Psoas muscle (tissue), 8 donors: ENCODE data around the gene TSPOAP1. TPM values are rescaled to one million over a fixed set of nuclear protein-coding genes. Genes with fewer than 3 reads are reported as not detected.

Source experiments
- ATAC-seq, 4 donors: fragments of 200-7000 bp; cut with Tn5 transposase; one replicate each; pipeline ENCODE4 v1.9.1; 2020; ENCODE audit warnings: moderate library complexity in 3 of 4, mild to moderate bottlenecking in 2 of 4
- DNase-seq, 2 donors: peaks; one replicate each; pipeline ENCODE4 v3.0.0-alpha.2; 2020
- H3K27ac ChIP-seq: fragments of 200-600 bp; one replicate; pipeline ENCODE4 v1.8.0; 2022
- H3K27me3 ChIP-seq, 3 donors: fragments of 200-600 bp in 1 of 3; one replicate each; pipeline versions ENCODE4 v1.6.1 to v1.8.0; 2013 to 2022; ENCODE audit warnings: low read length in 2 of 3, mild to moderate bottlenecking in 2 of 3, moderate library complexity in 1 of 3; ENCODE audit not compliant: insufficient read depth in 3 of 3
- H3K36me3 ChIP-seq, 2 donors: fragments of 200-600 bp in 1 of 2; one replicate each; pipeline versions ENCODE4 v1.6.1 to v1.8.0; 2013 to 2022; ENCODE audit warnings: low read depth in 1 of 2, mild to moderate bottlenecking in 1 of 2, moderate library complexity in 1 of 2; ENCODE audit not compliant: insufficient read depth in 1 of 2
- H3K4me1 ChIP-seq: fragments of 200-600 bp; one replicate; pipeline ENCODE4 v1.8.0; 2022
- H3K4me3 ChIP-seq: fragments of 200-600 bp; one replicate; pipeline ENCODE4 v1.8.0; 2022; ENCODE audit warnings: mild to moderate bottlenecking
- H3K9me3 ChIP-seq: fragments of 200-600 bp; one replicate; pipeline ENCODE4 v1.8.0; 2022
- WGBS, 3 donors: extraction: QIAGEN DNeasy Blood & Tissue Kit; methylation state at CpG; one replicate each; pipeline versions ENCODE4 v1.1.6 to v1.1.7; 2013; 5-methylcytosine and 5-hydroxymethylcytosine counted together
- intact Hi-C, 2 donors: fragments of 100-400 bp; cut with DNase I; formaldehyde crosslinking; loops; one replicate each; pipeline versions ENCODE4 v1.11.0 to v1.14.2; 2022
- polyA plus RNA-seq, 3 donors: library from polyadenylated mRNA; stranded (reverse); fragments of 200-250 nt; gene quantifications; one replicate each; pipeline ENCODE4 v1.2.3, GENCODE V29; 2013
- total RNA-seq, 4 donors: library from RNA; stranded (reverse); fragmentation: NEBNext Ultra II Directional in 2 of 4; extraction: Animal tissue kit (Norgen Biotek cat#: 25700) in 2 of 4; gene quantifications; one replicate each; pipeline versions ENCODE4 v1.2.1 to v1.2.4, GENCODE V29; 2021 to 2023
- TF ChIP-seq, protein P1 (sequence below): fragments of 200-600 bp; IDR thresholded peaks from one replicate; pipeline ENCODE4 v1.8.0; 2022; ENCODE audit warnings: antibody characterized with exemption
- donor health status: healthy with polysubstance abuse.
- donor health status: DM: no; HTN: no; CAD: no; lungs with moderate emphysema.
- donor health status: Bipolar disorder and iron deficiency.
- donor health status: healthy.
- donor health status: DM: yes; HTN: yes; CAD: no.
- donor health status: DM: no; HTN: no; CAD: no.
- donor health status: DM: no; HTN: no; CAD: no.
- donor health status: DM: yes; HTN: yes; CAD: no.

Gene TSPOAP1
- total and polyA plus RNA-seq, 7 donors, result 0.40 to 6.6 (median 2.3) TPM

DNA sequence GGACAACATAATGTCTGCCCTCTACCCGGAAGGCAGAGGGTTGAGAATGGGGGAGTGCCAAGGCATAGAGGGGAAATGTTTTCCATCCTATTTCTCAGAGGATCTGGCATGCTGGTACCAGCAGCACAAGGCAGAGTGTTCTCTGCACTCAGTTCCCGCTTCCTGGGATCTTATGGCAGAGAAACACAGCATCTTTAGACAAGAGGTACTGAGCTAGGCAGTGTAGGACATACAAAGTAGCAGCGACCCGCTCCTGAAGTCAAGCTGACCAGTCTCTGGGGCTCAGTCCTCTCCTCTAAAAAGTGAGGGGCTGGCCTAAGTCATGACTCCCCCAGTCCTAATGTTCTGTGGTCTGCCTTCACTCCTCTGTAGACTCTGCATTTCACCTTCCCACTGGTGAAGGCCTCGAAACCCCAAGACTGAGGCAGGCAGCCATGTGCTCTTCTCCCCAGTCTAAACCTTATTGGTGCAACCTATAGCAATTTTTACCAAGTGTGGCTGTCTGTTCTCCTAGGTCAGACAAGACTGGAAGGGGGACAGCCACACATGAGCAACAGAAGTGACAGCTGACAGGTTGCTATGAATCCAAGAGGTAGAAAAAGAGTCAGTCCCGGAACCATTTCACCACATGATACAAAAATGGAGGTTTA lies 11.3 kb upstream of the TSPOAP1 start:
- 89 to 93% (median 91%) methylated on average over 6 of the region's 6 CpGs for WGBS, 3 donors

DNA sequence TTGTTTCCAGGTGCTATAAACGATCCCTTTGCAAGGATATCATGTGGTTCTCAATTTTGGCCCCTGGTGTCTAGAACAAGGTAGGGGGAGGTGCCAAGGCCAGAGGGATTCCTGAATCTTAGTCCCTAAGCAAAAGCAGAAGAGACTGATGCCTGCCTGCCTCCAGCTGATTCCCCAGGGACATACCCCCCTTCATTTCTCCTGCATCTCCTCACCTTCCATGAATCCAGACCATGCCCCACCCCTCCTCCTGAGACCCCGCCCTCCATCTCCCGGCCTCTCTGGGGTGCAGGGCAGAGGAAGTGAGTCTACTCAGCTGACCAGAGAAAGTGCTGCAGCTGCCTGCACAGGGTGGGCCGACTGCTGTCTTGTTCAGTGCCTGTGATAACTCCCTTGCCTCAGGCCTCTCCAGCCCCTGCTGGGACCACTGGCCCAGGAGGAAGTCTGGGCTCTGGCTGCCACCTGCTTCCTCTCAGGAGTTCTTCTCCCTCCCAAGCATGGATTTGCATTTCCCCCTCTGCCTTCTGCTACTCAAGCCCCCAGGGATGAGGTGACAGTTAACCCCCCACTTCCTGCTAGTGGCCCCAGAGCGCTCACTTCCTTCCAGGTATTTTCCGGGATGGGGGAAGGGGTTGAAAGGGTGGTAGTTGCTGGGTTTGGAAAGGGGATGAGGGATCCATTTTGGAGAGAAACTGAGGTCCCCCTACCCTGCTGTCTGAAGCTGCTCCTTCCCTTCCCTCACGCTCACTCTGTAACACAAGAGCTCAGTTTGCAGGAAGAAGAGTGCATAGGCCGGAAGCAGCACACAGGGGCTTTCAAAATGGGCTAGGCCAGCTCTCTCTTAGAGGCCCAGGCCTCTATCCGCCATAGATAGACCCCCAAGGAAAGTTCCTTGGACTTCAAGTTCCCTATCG lies 10.5 kb upstream of the TSPOAP1 start:
- peaks cover 0 to 5% of the 10 kb centered on the region in 2 donors for H3K36me3 ChIP-seq
- H3K9me3 ChIP-seq, result no peaks in the 10 kb centered on the region
- peaks cover 0 to 9% (median 0%) of the 10 kb centered on the region in 3 donors for H3K27me3 ChIP-seq
- H3K4me1 ChIP-seq, result no peaks in the 10 kb centered on the region
- intact Hi-C loops, result no loop called here
- ATAC-seq (peak in 2 of 4 donors; percentile 33 to 39), DNase-seq (peak in 1 of 2 donors; percentile 72)
- H3K27ac ChIP-seq, result peak overlapping the region; percentile 5
- peak overlapping the region; percentile 11 for H3K4me3 ChIP-seq
- WGBS, 3 donors, result 51 to 60% (median 54%) methylated on average over 10 of the region's 10 CpGs
- TF ChIP-seq, protein P1, sequence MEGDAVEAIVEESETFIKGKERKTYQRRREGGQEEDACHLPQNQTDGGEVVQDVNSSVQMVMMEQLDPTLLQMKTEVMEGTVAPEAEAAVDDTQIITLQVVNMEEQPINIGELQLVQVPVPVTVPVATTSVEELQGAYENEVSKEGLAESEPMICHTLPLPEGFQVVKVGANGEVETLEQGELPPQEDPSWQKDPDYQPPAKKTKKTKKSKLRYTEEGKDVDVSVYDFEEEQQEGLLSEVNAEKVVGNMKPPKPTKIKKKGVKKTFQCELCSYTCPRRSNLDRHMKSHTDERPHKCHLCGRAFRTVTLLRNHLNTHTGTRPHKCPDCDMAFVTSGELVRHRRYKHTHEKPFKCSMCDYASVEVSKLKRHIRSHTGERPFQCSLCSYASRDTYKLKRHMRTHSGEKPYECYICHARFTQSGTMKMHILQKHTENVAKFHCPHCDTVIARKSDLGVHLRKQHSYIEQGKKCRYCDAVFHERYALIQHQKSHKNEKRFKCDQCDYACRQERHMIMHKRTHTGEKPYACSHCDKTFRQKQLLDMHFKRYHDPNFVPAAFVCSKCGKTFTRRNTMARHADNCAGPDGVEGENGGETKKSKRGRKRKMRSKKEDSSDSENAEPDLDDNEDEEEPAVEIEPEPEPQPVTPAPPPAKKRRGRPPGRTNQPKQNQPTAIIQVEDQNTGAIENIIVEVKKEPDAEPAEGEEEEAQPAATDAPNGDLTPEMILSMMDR, result no peak

More for the DNA sequence above, 11.3 kb upstream of the TSPOAP1 start:
- ATAC-seq (no peak), DNase-seq (no peak)
- TF ChIP-seq, protein P1, result no peak
- intact Hi-C loops, result no loop called here
- H3K9me3 ChIP-seq, result no peaks in the 10 kb centered on the region
- peaks cover 0 to 9% (median 0%) of the 10 kb centered on the region in 3 donors for H3K27me3 ChIP-seq
- H3K4me3 ChIP-seq, result peak overlapping the region; percentile 11
- peaks cover 0 to 12% of the 10 kb centered on the region in 2 donors for H3K36me3 ChIP-seq
- no peaks in the 10 kb centered on the region for H3K4me1 ChIP-seq
- peak overlapping the region; percentile 5 for H3K27ac ChIP-seq

DNA sequence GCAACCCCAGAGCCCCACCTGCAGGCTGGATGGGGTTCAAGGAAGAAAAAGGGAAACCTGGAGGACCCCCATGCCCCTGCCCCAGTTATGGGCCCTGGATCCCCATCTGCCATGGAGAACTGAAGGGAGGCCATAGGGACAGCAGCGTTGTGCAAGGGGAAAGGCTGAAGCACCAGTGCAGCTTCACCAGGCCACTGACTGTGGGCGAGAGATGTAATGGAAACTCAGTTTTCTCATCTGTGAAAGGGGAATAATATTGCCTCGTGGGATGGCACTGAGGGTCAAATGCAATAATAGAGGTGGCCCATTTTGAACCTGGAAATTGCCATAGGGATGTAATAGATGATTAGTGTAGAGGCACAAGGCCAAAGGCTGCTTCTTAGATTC lies 9.9 kb upstream of the TSPOAP1 start:
- Histone ChIP-seq H3K27ac (no peak overlapping the region), H3K4me1 (no peaks in the 10 kb centered on the region), H3K36me3 (no peaks in the 10 kb centered on the region), H3K9me3 (no peaks in the 10 kb centered on the region), H3K27me3 (peaks cover 0 to 10% (median 0%) of the 10 kb centered on the region in 3 donors), H3K4me3 (no peak overlapping the region)
- no peak for DNase-seq
- no peak for ATAC-seq
- TF ChIP-seq, protein P1, result no peak
- 81 to 86% (median 83%) methylated on average over 3 of the region's 3 CpGs for WGBS, 3 donors
- intact Hi-C loops, result no loop called here

DNA sequence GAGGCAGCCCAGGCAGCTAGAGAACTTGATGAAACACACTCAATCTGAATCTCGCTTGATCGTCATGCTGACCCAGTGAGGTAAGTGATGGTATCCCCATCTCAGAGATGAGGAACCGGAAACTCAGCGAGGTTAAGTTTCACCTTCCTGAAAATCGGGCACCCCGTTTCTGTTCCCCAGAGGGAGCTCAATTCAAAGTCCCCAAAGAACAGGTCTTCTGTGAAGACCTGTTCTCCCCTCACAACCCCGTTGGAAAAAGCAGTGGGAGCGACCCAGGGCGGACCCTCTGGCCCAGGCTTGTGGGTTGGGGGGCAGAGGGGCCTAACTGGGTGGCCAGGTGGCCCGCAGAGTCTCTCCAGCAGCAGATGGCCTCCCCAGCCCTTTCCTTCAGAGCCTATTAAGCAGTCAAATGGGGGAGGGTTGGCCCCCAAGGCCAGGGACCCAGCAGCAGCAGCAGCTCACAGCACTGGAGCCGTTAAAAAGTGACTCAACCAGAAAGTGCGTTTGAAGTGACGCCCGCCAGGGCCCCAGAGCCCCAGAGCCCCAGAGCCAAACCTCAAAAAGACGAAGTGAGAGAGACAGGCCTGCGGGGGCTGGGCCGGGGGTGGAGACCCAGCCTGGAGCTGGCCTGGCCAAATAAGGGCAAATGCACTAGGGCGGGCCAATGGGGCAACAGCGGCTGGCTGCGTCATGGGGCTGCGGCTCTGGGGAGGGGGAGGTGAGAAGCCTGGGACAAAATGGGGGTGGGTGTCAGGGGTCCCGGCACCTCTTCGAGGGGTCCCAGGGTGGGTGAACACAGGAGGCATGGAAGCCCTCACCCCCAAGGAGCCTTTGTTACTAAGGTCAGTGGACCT lies 9.2 kb upstream of the TSPOAP1 start:
- intact Hi-C loops, result no loop called here
- WGBS, 3 donors, result 30 to 47% (median 32%) methylated on average over 22 to 23 of the region's 23 CpGs
- peaks cover 0 to 16% (median 0%) of the 10 kb centered on the region in 3 donors for H3K27me3 ChIP-seq
- DNase-seq (peak; percentile 78 to 87), ATAC-seq (peak; percentile 57 to 77 (median 60))
- peak overlapping the region; percentile 66 for H3K27ac ChIP-seq
- TF ChIP-seq, protein P1, result no peak
- no peaks in the 10 kb centered on the region for H3K9me3 ChIP-seq
- H3K36me3 ChIP-seq, result no peaks in the 10 kb centered on the region
- H3K4me3 ChIP-seq, result no peak overlapping the region
- H3K4me1 ChIP-seq, result no peaks in the 10 kb centered on the region
